ENCODE measurements around the gene PPP1CA.

Gene PPP1CA

GRCh38 chr11:67354075-67355022 is 47.3 kb downstream of the PPP1CA start:
- peak overlapping the region; percentile 44 for H3K4me3 ChIP-seq (ENCODE audit: control insufficient read depth, low read depth, low read length)
- DNase-seq (ENCODE audit: low read depth), result peak; percentile 89
- peak; percentile 22 for TF ChIP-seq CTCF (IDR thresholded peaks at IDR 0.05; ENCODE audit: control insufficient read depth, insufficient read depth, low read depth, low read length, missing control alignments)

GRCh38 chr11:67353317-67354074 is 48.2 kb downstream of the PPP1CA start, which contains the start of gene POLD4:
POLD4 (minus strand) TSS chr11:67353546; CDS start chr11:67353399, 147 bp downstream.
- DNase-seq (ENCODE audit: low read depth), result peak; percentile 82
- no peak for TF ChIP-seq CTCF (IDR thresholded peaks at IDR 0.05; ENCODE audit: control insufficient read depth, insufficient read depth, low read depth, low read length, missing control alignments)
- H3K4me3 ChIP-seq (ENCODE audit: control insufficient read depth, low read depth, low read length), result peak within 1 kb of the TSS; percentile 89

- peak overlapping the region; percentile 89 for H3K4me3 ChIP-seq (ENCODE audit: control insufficient read depth, low read depth, low read length)
- DNase-seq (ENCODE audit: low read depth), result no peak
- TF ChIP-seq CTCF (IDR thresholded peaks at IDR 0.05; ENCODE audit: control insufficient read depth, insufficient read depth, low read depth, low read length, missing control alignments), result no peak
These were observed 48.9 kb downstream of the PPP1CA start for GRCh38 chr11:67352546-67353316.

- H3K4me3 ChIP-seq (ENCODE audit: control insufficient read depth, low read depth, low read length), result no peak overlapping the region; the same call in 1 of the 2 replicates
- DNase-seq (ENCODE audit: low read depth), result no peak
- peak; percentile 93 for TF ChIP-seq CTCF (IDR thresholded peaks at IDR 0.05; ENCODE audit: control insufficient read depth, insufficient read depth, low read depth, low read length, missing control alignments)
These were observed 50.2 kb downstream of the PPP1CA start for GRCh38 chr11:67351275-67352005.

- no peak for DNase-seq (ENCODE audit: low read depth)
- no peak for TF ChIP-seq CTCF (IDR thresholded peaks at IDR 0.05; ENCODE audit: control insufficient read depth, insufficient read depth, low read depth, low read length, missing control alignments)
These were observed 51.7 kb downstream of the PPP1CA start for GRCh38 chr11:67349928-67350465.

More at GRCh38 chr11:67349928-67350465, 51.7 kb downstream of the PPP1CA start:
- H3K4me3 ChIP-seq (ENCODE audit: control insufficient read depth, low read depth, low read length), result no peak overlapping the region
